ENCODE data around the gene RSPO4.

GRCh38 chr20:949717-950116 is 52.4 kb downstream of the RSPO4 start:
- TF ChIP-seq, protein P1, sequence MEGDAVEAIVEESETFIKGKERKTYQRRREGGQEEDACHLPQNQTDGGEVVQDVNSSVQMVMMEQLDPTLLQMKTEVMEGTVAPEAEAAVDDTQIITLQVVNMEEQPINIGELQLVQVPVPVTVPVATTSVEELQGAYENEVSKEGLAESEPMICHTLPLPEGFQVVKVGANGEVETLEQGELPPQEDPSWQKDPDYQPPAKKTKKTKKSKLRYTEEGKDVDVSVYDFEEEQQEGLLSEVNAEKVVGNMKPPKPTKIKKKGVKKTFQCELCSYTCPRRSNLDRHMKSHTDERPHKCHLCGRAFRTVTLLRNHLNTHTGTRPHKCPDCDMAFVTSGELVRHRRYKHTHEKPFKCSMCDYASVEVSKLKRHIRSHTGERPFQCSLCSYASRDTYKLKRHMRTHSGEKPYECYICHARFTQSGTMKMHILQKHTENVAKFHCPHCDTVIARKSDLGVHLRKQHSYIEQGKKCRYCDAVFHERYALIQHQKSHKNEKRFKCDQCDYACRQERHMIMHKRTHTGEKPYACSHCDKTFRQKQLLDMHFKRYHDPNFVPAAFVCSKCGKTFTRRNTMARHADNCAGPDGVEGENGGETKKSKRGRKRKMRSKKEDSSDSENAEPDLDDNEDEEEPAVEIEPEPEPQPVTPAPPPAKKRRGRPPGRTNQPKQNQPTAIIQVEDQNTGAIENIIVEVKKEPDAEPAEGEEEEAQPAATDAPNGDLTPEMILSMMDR (IDR thresholded peaks at IDR 0.05): no peak
- TF ChIP-seq POLR2A (IDR thresholded peaks at IDR 0.05) (no peak), POLR2AphosphoS5 (IDR thresholded peaks at IDR 0.05) (no peak)
